Neural crest cell (in vitro differentiated cells): ENCODE results near the gene ZNF507. TPM values are rescaled to one million over a fixed set of nuclear protein-coding genes. Genes with fewer than 3 reads are reported as not detected.
"Not testable (repeated sequence)": the region's sequence is repeated elsewhere in the genome, so short reads cannot be mapped to it uniquely, and the experiment has no call there.

Experiments used
- DNase-seq: peaks from one replicate; pipeline ENCODE4 v3.0.0; 2021; ENCODE audit warnings: low read depth, mixed read lengths, low spot score
- H3K27ac Mint-ChIP-seq: one replicate; pipeline ENCODE4 v1.8.0; 2021; ENCODE audit warnings: mild to moderate bottlenecking, mixed read lengths; ENCODE audit not compliant: unreplicated experiment
- H3K27me3 Mint-ChIP-seq: 2 replicates; pipeline ENCODE4 v1.8.0; 2021; ENCODE audit warnings: low read depth, mild to moderate bottlenecking, mixed read lengths
- H3K36me3 Mint-ChIP-seq: 2 replicates; pipeline ENCODE4 v1.8.0; 2021; ENCODE audit warnings: low read depth, mild to moderate bottlenecking, mixed read lengths
- H3K4me1 Mint-ChIP-seq: 2 replicates; pipeline ENCODE4 v1.8.0; 2021; ENCODE audit warnings: mixed read lengths
- H3K4me3 Mint-ChIP-seq: one replicate; pipeline ENCODE4 v1.8.0; 2021; ENCODE audit warnings: mild to moderate bottlenecking, mixed read lengths
- H3K9me3 Mint-ChIP-seq: 2 replicates; pipeline ENCODE4 v1.8.0; 2021; ENCODE audit warnings: mixed read lengths
- CTCF ChIP-seq: fragments of 200-600 bp; sonication (generic); conservative IDR thresholded peaks from 2 replicates; pipeline ENCODE4 v1.5.0; 2021; ENCODE audit warnings: antibody characterized with exemption, mild to moderate bottlenecking
- total RNA-seq: library from RNA; stranded (reverse); gene quantifications from 2 replicates; pipeline ENCODE4 v1.2.1, GENCODE V29; 2021

The ZNF507 gene
- total RNA-seq, 1 donor from 2014 or later = 33.8 TPM

GRCh38 chr19:32418155-32418554, 72.7 kb downstream of the ZNF507 start:
- peaks cover 39% of the 10 kb centered on the region for H3K36me3 Mint-ChIP-seq
- H3K27ac Mint-ChIP-seq = no peak overlapping the region
- H3K4me1 Mint-ChIP-seq = peaks cover 14% of the 10 kb centered on the region
- no peak overlapping the region for H3K4me3 Mint-ChIP-seq
- DNase-seq = no peak
- no peaks in the 10 kb centered on the region for H3K9me3 Mint-ChIP-seq
- TF ChIP-seq CTCF = no peak
- H3K27me3 Mint-ChIP-seq = no peaks in the 10 kb centered on the region

- H3K27me3 Mint-ChIP-seq = no peaks in the 10 kb centered on the region
- peaks cover 36% of the 10 kb centered on the region for H3K36me3 Mint-ChIP-seq
- no peak for TF ChIP-seq CTCF
- no peaks in the 10 kb centered on the region for H3K4me1 Mint-ChIP-seq
- H3K9me3 Mint-ChIP-seq = no peaks in the 10 kb centered on the region
- no peak for DNase-seq
- H3K4me3 Mint-ChIP-seq = no peak overlapping the region
- no peak overlapping the region for H3K27ac Mint-ChIP-seq
Measured at GRCh38 chr19:32421589-32422361, 76.4 kb downstream of the ZNF507 start.

- H3K4me1 Mint-ChIP-seq = no peaks in the 10 kb centered on the region
- no peaks in the 10 kb centered on the region for H3K27me3 Mint-ChIP-seq
- no peaks in the 10 kb centered on the region for H3K9me3 Mint-ChIP-seq
- H3K4me3 Mint-ChIP-seq = no peak overlapping the region
- peaks cover 35% of the 10 kb centered on the region for H3K36me3 Mint-ChIP-seq
- no peak overlapping the region for H3K27ac Mint-ChIP-seq
- DNase-seq = no peak
- no peak for TF ChIP-seq CTCF
Measured at GRCh38 chr19:32422435-32422834, 77.0 kb downstream of the ZNF507 start.

GRCh38 chr19:32423944-32424343, 78.5 kb downstream of the ZNF507 start:
- H3K4me1 Mint-ChIP-seq, H3K9me3 Mint-ChIP-seq, H3K4me3 Mint-ChIP-seq, DNase-seq, H3K27ac Mint-ChIP-seq, H3K27me3 Mint-ChIP-seq: not testable (repeated sequence)
- peaks cover 33% of the 10 kb centered on the region for H3K36me3 Mint-ChIP-seq

- TF ChIP-seq CTCF = no peak
- H3K9me3 Mint-ChIP-seq = no peaks in the 10 kb centered on the region
- peaks cover 23% of the 10 kb centered on the region for H3K36me3 Mint-ChIP-seq
- H3K4me3 Mint-ChIP-seq = no peak overlapping the region
- no peaks in the 10 kb centered on the region for H3K27me3 Mint-ChIP-seq
- no peak overlapping the region for H3K27ac Mint-ChIP-seq
- no peaks in the 10 kb centered on the region for H3K4me1 Mint-ChIP-seq
- DNase-seq = no peak
Measured at GRCh38 chr19:32427536-32427935, 82.1 kb downstream of the ZNF507 start.

GRCh38 chr19:32436692-32437091, 91.3 kb downstream of the ZNF507 start:
- Mint-ChIP-seq H3K27me3 (no peaks in the 10 kb centered on the region), H3K9me3 (no peaks in the 10 kb centered on the region), H3K4me1 (no peaks in the 10 kb centered on the region), H3K4me3 (no peak overlapping the region), H3K36me3 (peaks cover 4% of the 10 kb centered on the region), H3K27ac (no peak overlapping the region)
- TF ChIP-seq CTCF = no peak
- no peak for DNase-seq
